ENCODE results near the gene POU2F3.

Gene POU2F3

DNA sequence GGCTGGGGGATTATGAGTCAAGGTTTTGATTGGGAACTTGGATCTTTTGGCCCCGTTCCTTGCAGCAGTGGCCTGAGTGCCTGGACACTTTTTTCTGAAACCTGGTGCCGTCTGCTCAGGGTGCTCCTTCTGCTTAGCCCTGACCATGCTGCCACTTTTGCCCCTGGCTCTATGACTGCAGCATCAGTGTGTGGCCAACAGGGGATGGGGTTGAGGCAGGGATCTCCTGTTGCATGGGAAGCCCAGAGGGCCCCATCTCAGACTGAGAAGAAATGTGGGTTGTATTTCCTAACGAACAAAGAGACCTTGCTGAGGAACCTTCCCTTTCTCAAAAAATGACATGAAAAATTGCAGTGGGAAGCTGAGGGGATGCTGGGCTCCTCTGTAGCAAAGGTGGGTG, 18.7 kb downstream of the POU2F3 start:
- TF ChIP-seq YY1 (IDR thresholded peaks at IDR 0.05; ENCODE audit: low read depth) (no peak), FOXM1 (IDR thresholded peaks at IDR 0.05; ENCODE audit: borderline replicate concordance, low read depth) (no peak), CEBPB (IDR thresholded peaks at IDR 0.05) (no peak), EP300 (IDR thresholded peaks at IDR 0.05; ENCODE audit: borderline replicate concordance) (no peak), TCF12 (IDR thresholded peaks at IDR 0.05; ENCODE audit: low read depth) (no peak), USF1 (IDR thresholded peaks at IDR 0.05) (no peak), NFIC (IDR thresholded peaks at IDR 0.05) (no peak), MAX (IDR thresholded peaks at IDR 0.05) (no peak), CREB1 (IDR thresholded peaks at IDR 0.05; ENCODE audit: low read depth) (no peak)

GRCh38 chr11:120259241-120259640, 19.3 kb downstream of the POU2F3 start:
- TF ChIP-seq ZBTB7A (IDR thresholded peaks at IDR 0.05; ENCODE audit: low read depth) (no peak), CREB1 (IDR thresholded peaks at IDR 0.05; ENCODE audit: low read depth) (no peak), USF1 (IDR thresholded peaks at IDR 0.05) (no peak), FOXM1 (IDR thresholded peaks at IDR 0.05; ENCODE audit: borderline replicate concordance, low read depth) (no peak), EGR1 (IDR thresholded peaks at IDR 0.05) (no peak), CEBPB (IDR thresholded peaks at IDR 0.05) (no peak), MAX (IDR thresholded peaks at IDR 0.05) (no peak), NFIC (IDR thresholded peaks at IDR 0.05) (no peak), TCF12 (IDR thresholded peaks at IDR 0.05; ENCODE audit: low read depth) (no peak), RAD21 (IDR thresholded peaks at IDR 0.05; ENCODE audit: low read depth) (no peak), TAF1 (IDR thresholded peaks at IDR 0.05; ENCODE audit: low read depth) (no peak), TEAD4 (IDR thresholded peaks at IDR 0.05) (no peak), EP300 (IDR thresholded peaks at IDR 0.05; ENCODE audit: borderline replicate concordance) (no peak), YY1 (IDR thresholded peaks at IDR 0.05; ENCODE audit: low read depth) (no peak), REST (IDR thresholded peaks at IDR 0.05; ENCODE audit: low read depth) (no peak)

DNA sequence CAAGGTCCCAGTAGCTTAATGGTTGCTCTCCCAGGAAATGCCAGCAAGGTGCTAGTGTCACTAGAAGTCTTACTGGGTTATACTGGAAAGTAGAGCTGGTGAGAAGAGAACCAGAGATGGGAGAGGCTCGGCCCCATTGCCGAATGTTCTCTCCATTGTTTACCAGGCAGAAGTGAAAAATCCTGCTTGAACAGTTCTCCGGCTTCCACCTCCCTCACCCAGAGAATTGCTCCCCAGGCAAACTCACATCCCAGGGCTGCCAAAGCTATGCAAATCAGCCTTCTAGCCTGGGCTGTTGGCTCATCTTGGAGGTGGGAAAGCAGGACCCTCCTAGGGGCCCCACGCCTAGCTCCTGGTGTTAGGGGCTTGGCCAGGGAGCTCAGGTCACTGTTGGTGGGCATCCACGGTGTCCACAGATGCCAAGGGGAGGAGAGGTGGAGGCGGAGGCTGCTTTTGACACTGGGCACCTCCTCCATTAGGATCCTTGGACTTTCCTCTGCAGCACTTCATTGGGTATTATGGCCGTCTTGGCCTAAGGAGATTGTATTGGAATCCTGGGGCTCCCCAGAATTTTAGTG, 20.1 kb downstream of the POU2F3 start:
- no peak for TF ChIP-seq NFIC (IDR thresholded peaks at IDR 0.05)
- TF ChIP-seq USF1 (IDR thresholded peaks at IDR 0.05), result no peak
- no peak for TF ChIP-seq FOXM1 (IDR thresholded peaks at IDR 0.05; ENCODE audit: borderline replicate concordance, low read depth)

GRCh38 chr11:120260616-120261015, 20.7 kb downstream of the POU2F3 start:
- TF ChIP-seq REST (IDR thresholded peaks at IDR 0.05; ENCODE audit: low read depth), result no peak
- no peak for TF ChIP-seq TAF1 (IDR thresholded peaks at IDR 0.05; ENCODE audit: low read depth)
- TF ChIP-seq CEBPB (IDR thresholded peaks at IDR 0.05), result no peak
- TF ChIP-seq FOXM1 (IDR thresholded peaks at IDR 0.05; ENCODE audit: borderline replicate concordance, low read depth), result no peak
- no peak for TF ChIP-seq EP300 (IDR thresholded peaks at IDR 0.05; ENCODE audit: borderline replicate concordance)
- TF ChIP-seq MAX (IDR thresholded peaks at IDR 0.05), result no peak
- TF ChIP-seq TEAD4 (IDR thresholded peaks at IDR 0.05), result no peak
- no peak for TF ChIP-seq NFIC (IDR thresholded peaks at IDR 0.05)
- TF ChIP-seq USF1 (IDR thresholded peaks at IDR 0.05), result no peak
- no peak for TF ChIP-seq EGR1 (IDR thresholded peaks at IDR 0.05)
- no peak for TF ChIP-seq CREB1 (IDR thresholded peaks at IDR 0.05; ENCODE audit: low read depth)
- no peak for TF ChIP-seq RAD21 (IDR thresholded peaks at IDR 0.05; ENCODE audit: low read depth)
- no peak for TF ChIP-seq ZBTB7A (IDR thresholded peaks at IDR 0.05; ENCODE audit: low read depth)
- TF ChIP-seq YY1 (IDR thresholded peaks at IDR 0.05; ENCODE audit: low read depth), result no peak
- TF ChIP-seq TCF12 (IDR thresholded peaks at IDR 0.05; ENCODE audit: low read depth), result no peak

GRCh38 chr11:120261321-120261720, 21.4 kb downstream of the POU2F3 start:
- TF ChIP-seq REST (IDR thresholded peaks at IDR 0.05; ENCODE audit: low read depth) (no peak), FOXM1 (IDR thresholded peaks at IDR 0.05; ENCODE audit: borderline replicate concordance, low read depth) (no peak), TCF12 (IDR thresholded peaks at IDR 0.05; ENCODE audit: low read depth) (no peak)
